D721Med (cell line): ENCODE data around the gene RAD1.

Experiments
- DNase-seq: peaks from one replicate; pipeline ENCODE4 v3.0.0; 2011; ENCODE audit warnings: low spot score; ENCODE audit not compliant: insufficient read length
- FAIRE-seq: peaks from 2 replicates; lab custom pipeline; 2011; peaks lifted over from hg19 to GRCh38; lab: Jason Lieb, UNC
- CTCF ChIP-seq: IDR thresholded peaks from 2 replicates; pipeline ENCODE4 v1.5.1; 2012; ENCODE audit warnings: mild to moderate bottlenecking, control low read depth; ENCODE audit not compliant: insufficient read depth; ENCODE audit errors: missing control alignments

RAD1 gene

GRCh38 chr5:34941936-34942335, 26.6 kb upstream of the RAD1 start:
- TF ChIP-seq CTCF = no peak
- no peak for DNase-seq
- no peak for FAIRE-seq

GRCh38 chr5:34932947-34933346, 17.6 kb upstream of the RAD1 start:
- no peak for FAIRE-seq
- no peak for DNase-seq
- no peak for TF ChIP-seq CTCF

- FAIRE-seq = no peak
- no peak for TF ChIP-seq CTCF
- DNase-seq = no peak
Observed at GRCh38 chr5:34930870-34931269, 15.6 kb upstream of the RAD1 start.

GRCh38 chr5:34930462-34930844, 15.1 kb upstream of the RAD1 start:
- FAIRE-seq (no peak), DNase-seq (no peak)
- TF ChIP-seq CTCF = no peak

- no peak for TF ChIP-seq CTCF
- DNase-seq = peak; percentile 25
- FAIRE-seq = no peak
Observed at GRCh38 chr5:34929720-34930461, 14.6 kb upstream of the RAD1 start.

GRCh38 chr5:34929134-34929719, 13.9 kb upstream of the RAD1 start, which contains the start of gene DNAJC21:
Gene DNAJC21 (plus strand): TSS chr5:34929559. CDS start chr5:34929820, 261 bp downstream.
- DNase-seq (peak; percentile 74), FAIRE-seq (no peak)
- TF ChIP-seq CTCF = no peak

- DNase-seq (no peak), FAIRE-seq (no peak)
- no peak for TF ChIP-seq CTCF
Observed at GRCh38 chr5:34928267-34928666, 13.0 kb upstream of the RAD1 start.
